Measurements from ENCODE around the gene CARMIL1.
A peak's percentile ranks its signal among the peaks of the same experiment; 100 is the strongest.

CARMIL1 gene

GRCh38 chr6:25586927-25587326 is 307.8 kb downstream of the CARMIL1 start:
- DNase-seq = no peak

- no peak for DNase-seq
These were observed 311.8 kb downstream of the CARMIL1 start for GRCh38 chr6:25590986-25591385.

- DNase-seq = no peak
These were observed 318.0 kb downstream of the CARMIL1 start for GRCh38 chr6:25596928-25597818.

GRCh38 chr6:25599516-25600085 is 320.4 kb downstream of the CARMIL1 start:
- no peak for DNase-seq

- DNase-seq = peak; percentile 49
These were observed 322.9 kb downstream of the CARMIL1 start for GRCh38 chr6:25601800-25602673.

- no peak for DNase-seq
These were observed 323.5 kb downstream of the CARMIL1 start for GRCh38 chr6:25602674-25602982.

- DNase-seq = no peak
These were observed 324.1 kb downstream of the CARMIL1 start for GRCh38 chr6:25603251-25603650.

GRCh38 chr6:25606151-25606550 is 327.0 kb downstream of the CARMIL1 start:
- DNase-seq = no peak

DNA sequence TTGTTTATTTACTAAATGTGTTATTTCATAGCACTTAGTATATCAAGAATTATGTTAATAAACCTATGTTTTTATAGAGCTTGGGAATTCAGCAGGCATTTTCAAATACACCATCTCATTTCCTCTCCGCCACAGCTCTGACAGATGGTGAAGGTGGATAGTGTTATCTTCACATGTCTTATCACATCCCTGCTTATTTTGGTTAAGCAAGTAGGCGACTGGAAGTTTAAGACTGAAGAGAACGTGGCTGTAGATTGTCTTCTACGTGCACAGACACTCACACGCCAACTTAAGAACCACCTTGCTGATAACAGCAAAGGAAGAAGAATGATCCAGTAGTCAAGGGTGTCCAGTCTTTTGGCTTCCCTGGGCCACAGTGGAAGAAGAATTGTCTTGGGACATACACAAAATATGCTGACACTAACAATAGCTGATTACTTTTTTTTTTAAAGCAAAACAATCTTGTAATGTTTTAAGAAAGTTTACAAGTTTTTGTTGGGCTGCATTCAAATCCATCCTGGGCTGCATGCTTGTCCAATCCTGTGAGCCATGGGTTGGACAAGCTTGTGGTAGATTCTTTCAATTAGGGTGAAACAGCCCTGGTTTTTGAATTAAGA is 329.5 kb downstream of the CARMIL1 start:
- DNase-seq = no peak

DNA sequence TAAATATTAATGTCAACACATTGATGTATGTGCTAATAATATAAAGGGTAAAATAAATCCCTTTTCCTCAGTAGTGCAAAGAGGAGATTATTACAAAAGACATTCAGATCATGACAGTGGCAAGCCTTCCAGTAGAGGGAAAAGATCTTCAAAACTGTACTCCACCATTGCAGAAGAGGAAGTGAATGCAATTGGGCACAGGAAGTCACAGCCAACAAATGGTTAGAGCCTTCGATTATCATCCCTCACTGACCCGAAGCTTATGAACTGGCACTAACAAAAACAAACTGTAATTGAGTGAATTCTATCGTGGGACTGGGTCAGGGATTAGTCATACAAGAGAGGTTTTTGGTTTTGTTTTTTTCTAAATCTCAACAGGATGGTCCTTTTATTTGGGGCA is 333.5 kb downstream of the CARMIL1 start:
- DNase-seq = no peak

DNA sequence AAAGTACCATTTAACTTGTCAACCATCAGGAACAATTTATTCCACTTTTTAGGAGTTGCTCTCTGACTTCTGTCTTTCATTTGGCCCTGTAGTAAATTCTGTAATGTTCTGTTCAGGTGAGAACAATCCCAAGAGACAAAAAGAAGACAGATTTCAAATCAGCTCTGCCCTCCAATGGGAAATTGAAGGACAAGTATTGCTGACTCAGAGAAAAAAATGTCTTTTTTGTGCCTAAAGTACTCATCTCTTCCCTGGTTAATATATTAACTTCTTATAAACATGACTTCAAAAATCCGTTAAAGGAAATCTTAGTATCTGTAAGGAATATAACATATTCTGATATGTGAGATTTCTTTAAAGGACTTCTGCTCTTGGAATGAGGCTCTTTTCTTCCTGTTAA is 334.2 kb downstream of the CARMIL1 start:
- no peak for DNase-seq

DNA sequence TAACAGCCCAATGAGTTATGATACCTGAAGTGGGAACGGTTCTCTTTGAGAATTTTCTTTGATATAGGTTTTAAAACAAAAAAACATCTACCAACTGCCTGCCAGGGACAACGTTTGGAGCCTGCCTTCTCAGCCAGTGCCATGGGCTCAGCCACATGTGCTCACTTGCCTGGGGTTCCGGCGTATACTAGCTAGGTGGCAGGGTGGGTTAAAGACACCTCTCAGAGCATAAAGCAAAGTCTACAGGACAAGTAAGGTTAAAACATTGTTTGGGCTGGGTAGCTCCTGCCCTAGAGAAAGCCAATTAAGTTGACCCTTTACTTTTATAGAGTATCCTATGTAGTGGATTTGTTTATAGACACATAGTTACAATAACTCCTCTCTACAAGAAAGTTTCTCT is 334.9 kb downstream of the CARMIL1 start:
- DNase-seq = no peak

GRCh38 chr6:25615471-25615870 is 336.3 kb downstream of the CARMIL1 start:
- DNase-seq = no peak

DNA sequence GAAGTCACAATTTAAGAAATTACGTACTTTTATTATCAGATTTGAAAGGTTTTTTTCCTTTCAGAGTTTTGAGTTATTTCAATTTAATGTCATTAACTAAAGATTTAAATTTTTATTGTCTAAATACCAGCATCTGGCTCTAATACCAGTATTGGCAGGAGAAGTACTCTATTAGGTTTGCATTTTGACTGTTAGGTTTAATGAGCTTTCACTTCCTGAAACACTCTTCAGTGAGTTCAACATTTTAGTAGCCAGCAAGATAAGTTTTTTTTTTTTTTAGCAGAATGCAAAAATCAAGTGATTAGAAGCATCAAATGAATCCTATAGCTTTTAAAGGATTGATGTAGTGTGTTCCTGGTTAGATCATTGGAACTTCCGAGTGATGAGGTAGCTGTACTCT is 338.8 kb downstream of the CARMIL1 start:
- no peak for DNase-seq

GRCh38 chr6:25619217-25619616 is 340.0 kb downstream of the CARMIL1 start:
- DNase-seq = no peak

DNA sequence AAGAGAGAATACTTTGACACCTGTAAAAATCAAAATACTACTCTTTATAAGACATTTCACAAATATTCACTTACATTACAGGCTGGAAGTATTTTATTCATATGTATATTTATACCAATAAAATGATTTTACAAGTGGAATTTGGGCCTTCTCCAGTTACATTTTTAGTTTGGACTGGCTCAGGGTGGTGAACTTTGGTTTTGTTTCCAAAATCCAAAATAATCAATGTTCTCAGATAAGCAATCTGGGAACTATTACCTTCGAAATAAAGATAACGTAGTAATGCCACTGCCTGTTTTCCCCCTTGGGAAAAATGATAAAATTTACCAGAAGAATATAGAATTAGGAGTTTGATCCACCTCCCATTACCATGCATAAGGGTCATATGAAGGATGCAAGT is 341.2 kb downstream of the CARMIL1 start:
- no peak for DNase-seq

DNA sequence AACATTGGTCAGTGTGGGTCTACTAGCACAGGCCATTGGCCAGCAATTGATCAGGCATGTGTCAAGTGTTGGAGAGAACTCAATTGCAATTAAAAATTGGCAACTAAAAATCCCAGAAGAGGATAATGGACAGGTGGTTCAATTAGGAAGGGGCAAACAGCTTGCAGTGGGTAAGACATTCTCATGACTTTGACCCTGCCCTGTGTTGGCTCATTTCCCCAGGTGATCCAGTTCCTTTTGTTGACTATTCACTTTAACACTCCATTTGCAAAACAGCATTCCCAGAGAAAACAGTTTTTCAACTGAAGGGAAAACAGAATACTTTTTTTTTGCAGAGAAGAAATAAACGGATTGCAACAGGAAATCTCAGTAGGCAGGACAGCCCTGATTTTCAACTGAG is 343.9 kb downstream of the CARMIL1 start:
- no peak for DNase-seq

DNA sequence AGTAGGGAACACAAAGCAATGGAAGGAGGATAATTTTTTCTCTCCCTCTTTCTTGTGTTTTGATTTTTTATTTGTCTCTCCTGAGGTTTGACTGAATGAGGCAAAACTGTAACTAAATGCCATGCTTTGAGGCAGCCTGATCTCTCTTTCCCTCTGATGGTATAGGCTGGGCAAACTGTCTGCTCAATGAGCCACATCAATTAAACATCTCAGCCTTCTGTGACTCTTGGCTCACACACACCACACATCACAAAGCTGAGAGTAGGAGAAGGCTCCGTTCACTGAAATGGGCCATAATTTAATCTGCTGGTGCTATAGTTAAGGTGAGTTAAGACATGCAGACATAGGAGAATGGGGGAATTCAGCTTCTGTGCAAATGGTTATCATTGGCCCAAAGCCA is 344.7 kb downstream of the CARMIL1 start:
- no peak for DNase-seq

DNA sequence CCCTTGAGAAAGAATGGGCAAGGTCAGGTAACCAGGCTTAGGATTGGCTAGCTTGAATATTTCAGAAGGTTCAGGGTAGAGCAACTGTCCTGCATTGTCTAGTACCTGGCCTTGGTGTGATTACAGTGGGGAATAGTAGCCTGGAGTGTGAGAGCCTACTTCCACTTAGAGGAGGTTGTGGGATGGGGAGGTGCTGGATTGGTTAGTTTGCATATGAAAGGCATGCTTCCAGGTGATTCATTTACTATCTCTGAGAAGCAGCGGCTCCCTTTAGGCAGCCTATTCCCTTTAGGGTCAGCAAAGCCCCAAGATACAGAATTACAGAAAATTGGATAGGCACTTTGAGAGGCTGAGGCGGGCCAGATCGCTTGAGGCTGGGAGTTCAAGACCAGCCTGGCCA is 347.8 kb downstream of the CARMIL1 start:
- DNase-seq = no peak

- no peak for DNase-seq
These were observed 349.5 kb downstream of the CARMIL1 start for GRCh38 chr6:25628471-25629197.

DNA sequence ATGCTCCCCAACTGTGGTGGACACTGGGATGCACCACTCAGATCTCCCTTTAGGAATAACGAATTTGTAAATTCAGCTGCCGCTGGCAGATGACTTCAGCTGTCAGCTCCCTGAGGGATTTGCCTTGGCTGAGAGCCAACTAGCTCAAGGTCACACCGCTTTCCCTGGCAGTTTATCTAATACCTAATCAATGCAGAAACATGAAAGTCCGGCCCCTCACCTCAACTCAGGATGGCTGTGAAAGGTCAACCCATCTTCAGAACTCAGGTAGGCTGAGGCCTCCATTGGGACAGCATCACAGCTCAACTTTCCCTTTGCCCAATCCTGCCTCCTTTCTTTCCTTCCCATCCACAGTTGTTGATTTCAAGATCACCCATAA is 350.0 kb downstream of the CARMIL1 start:
- DNase-seq = no peak

GRCh38 chr6:25630508-25631278 is 351.5 kb downstream of the CARMIL1 start:
- DNase-seq = no peak
